NCI-H510A (cell line): ENCODE measurements around the gene GLT8D2.

Source experiments
- DNase-seq: peaks from one replicate; lab custom pipeline; 2025; lab: John Stamatoyannopoulos, UW

Gene GLT8D2

GRCh38 chr12:103948746-103949406, 101.1 kb downstream of the GLT8D2 start:
- no peak for DNase-seq

DNA sequence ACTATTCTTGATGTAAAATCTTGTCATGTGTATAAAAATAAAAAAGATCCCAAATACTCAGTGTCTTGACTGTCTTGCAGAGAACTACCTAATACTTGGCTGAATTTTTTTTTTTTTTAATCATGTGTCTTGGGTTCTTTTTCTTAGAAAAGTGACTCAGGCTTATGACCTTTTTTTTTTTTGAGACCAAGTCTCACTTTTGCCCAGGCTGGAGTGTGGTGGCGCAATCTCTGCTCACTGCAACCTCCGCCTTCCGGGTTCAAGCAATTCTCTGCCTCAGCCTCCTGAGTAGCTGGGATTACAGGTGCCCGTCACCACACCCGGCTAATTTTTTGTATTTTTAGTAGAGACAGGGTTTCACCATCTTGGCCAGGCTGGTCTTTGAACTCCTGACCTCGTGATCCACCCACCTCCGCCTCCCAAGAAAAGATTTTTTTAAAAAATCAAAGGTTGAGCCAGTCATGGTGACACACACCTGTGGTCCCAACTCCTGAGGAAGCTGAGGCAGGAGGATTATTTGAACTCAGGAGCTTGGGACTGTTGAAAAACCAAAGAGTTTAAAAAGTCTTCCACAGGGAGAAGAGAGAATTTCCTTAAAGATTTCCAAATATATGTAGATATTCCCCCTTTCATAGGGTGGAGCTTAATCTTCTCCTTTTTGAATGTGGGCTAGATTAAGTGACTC, 102.0 kb downstream of the GLT8D2 start:
- no peak for DNase-seq

GRCh38 chr12:103944964-103945363, 105.0 kb downstream of the GLT8D2 start:
- no peak for DNase-seq
